A549 (cell line): ENCODE data around the gene MED1.

Experiments used
- ESRRA ChIP-seq: fragments of 150-350 bp; IDR thresholded peaks from 2 replicates; pipeline ENCODE4 v1.6.1; 2014; ENCODE audit warnings: mild to moderate bottlenecking, low read length, borderline replicate concordance
- MYC ChIP-seq: IDR thresholded peaks from 2 replicates; pipeline ENCODE4 v1.6.1; 2012; ENCODE audit warnings: mild to moderate bottlenecking, inconsistent platforms, low read length, improper control_type of control experiment, borderline replicate concordance
- PBX3 ChIP-seq: IDR thresholded peaks from 2 replicates; pipeline ENCODE4 v1.6.1; 2012

DNA sequence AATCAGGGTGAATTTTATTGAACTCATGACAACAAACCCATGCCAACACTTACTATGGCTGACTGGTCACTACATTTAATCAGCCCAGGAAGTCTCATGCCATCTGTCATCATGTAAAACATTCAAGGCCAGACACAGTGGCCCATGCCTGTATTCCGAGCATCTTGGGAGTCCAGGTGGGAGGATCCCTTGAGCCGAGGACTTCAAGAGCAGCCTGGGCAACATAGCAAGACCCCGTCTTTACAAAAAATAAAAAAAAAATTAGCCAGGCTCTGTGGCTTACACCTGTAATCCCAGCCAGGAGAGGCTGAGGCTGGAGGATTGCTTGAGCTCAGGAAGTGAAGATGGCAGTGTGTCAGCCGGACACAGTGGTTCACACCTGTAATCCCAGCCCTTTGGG is 4.9 kb upstream of the MED1 start:
- no peak for TF ChIP-seq PBX3
- TF ChIP-seq ESRRA = no peak
- no peak for TF ChIP-seq MYC
